Mesothelial cell of epicardium (in vitro differentiated cells): ENCODE results near the gene SETBP1. TPM values are rescaled to one million over a fixed set of nuclear protein-coding genes. Genes with fewer than 3 reads are reported as not detected.

Experiments
- DNase-seq, 2 experiments: peaks; one replicate each; pipeline ENCODE4 v3.0.0; 2021; ENCODE audit warnings: low spot score in 2 of 2; ENCODE audit not compliant: unreplicated experiment in 2 of 2
- H3K27ac Mint-ChIP-seq: 2 replicates; pipeline ENCODE4 v1.8.0; 2021; ENCODE audit warnings: mixed read lengths
- H3K27me3 Mint-ChIP-seq: 2 replicates; pipeline ENCODE4 v1.8.0; 2021; ENCODE audit warnings: low read depth, mixed read lengths
- H3K36me3 Mint-ChIP-seq: 2 replicates; pipeline ENCODE4 v1.8.0; 2021; ENCODE audit warnings: mixed read lengths
- H3K4me1 Mint-ChIP-seq: 2 replicates; pipeline ENCODE4 v1.8.0; 2021; ENCODE audit warnings: mixed read lengths
- H3K4me3 Mint-ChIP-seq: 2 replicates; pipeline ENCODE4 v1.8.0; 2021; ENCODE audit warnings: mild to moderate bottlenecking, moderate library complexity, mixed read lengths
- H3K9me3 Mint-ChIP-seq: 2 replicates; pipeline ENCODE4 v1.8.0; 2021; ENCODE audit warnings: mixed read lengths
- CTCF ChIP-seq: fragments of 200-600 bp; sonication (generic); IDR thresholded peaks from one replicate; pipeline ENCODE4 v1.5.0; 2021; ENCODE audit warnings: antibody characterized with exemption; ENCODE audit not compliant: unreplicated experiment
- microRNA-seq: library from miRNA; unstranded; fragments of <30 nt; microRNA quantifications from one replicate; pipeline ENCODE4 v1.2.0, GENCODE V29; 2021; ENCODE audit warnings: inconsistent platforms, mixed read lengths
- total RNA-seq: library from RNA; stranded (reverse); gene quantifications from 3 replicates; pipeline ENCODE4 v1.2.1, GENCODE V29; 2021

Gene SETBP1
- total RNA-seq, 1 donor from 2014 or later, result 47.7 TPM

- peaks cover 3% of the 10 kb centered on the region for H3K4me1 Mint-ChIP-seq
- H3K4me3 Mint-ChIP-seq, result no peak overlapping the region
- H3K9me3 Mint-ChIP-seq, result peaks cover 13% of the 10 kb centered on the region
- H3K36me3 Mint-ChIP-seq, result peaks cover 2% of the 10 kb centered on the region
- no peak for TF ChIP-seq CTCF
- no peak overlapping the region for H3K27ac Mint-ChIP-seq
- DNase-seq, result no peak
- H3K27me3 Mint-ChIP-seq, result peaks cover 8% of the 10 kb centered on the region
Measured at GRCh38 chr18:45116116-45116515, 435.4 kb downstream of the SETBP1 start.

Small RNAs within 50 kb of the gene (microRNA-seq; reads per million reads assigned to microRNA genes)
- not detected for gene MIR4319
